HepG2 (cell line): ENCODE measurements around the gene METTL16. TPM values are rescaled to one million over a fixed set of nuclear protein-coding genes. Genes with fewer than 3 reads are reported as not detected.
A peak's percentile ranks its signal among the peaks of the same experiment; 100 is the strongest.

Experiments used
- ATF3 ChIP-seq: sonication (generic); formaldehyde crosslinking; IDR thresholded peaks from 2 replicates; pipeline ENCODE4 v1.4.0; 2020; ENCODE audit warnings: missing genetic modification reagents
- CERS6 ChIP-seq: sonication (generic); formaldehyde crosslinking; IDR thresholded peaks from 2 replicates; pipeline ENCODE4 v1.5.0; 2020; ENCODE audit warnings: missing genetic modification reagents
- GMEB1 ChIP-seq: sonication (generic); formaldehyde crosslinking; IDR thresholded peaks from 2 replicates; pipeline ENCODE4 v1.5.1; 2020; ENCODE audit warnings: missing genetic modification reagents, mild to moderate bottlenecking, borderline replicate concordance
- GPN1 ChIP-seq: sonication (generic); formaldehyde crosslinking; IDR thresholded peaks from 2 replicates; pipeline ENCODE4 v1.5.1; 2020; ENCODE audit warnings: missing genetic modification reagents, borderline replicate concordance
- HOXA5 ChIP-seq: sonication (generic); formaldehyde crosslinking; IDR thresholded peaks from 2 replicates; pipeline ENCODE4 v1.4.0; 2020; ENCODE audit warnings: missing genetic modification reagents
- IRF1 ChIP-seq: sonication (generic); formaldehyde crosslinking; IDR thresholded peaks from 2 replicates; pipeline ENCODE4 v1.4.0; 2020; ENCODE audit warnings: low read depth, mild to moderate bottlenecking, missing genetic modification reagents
- MTA1 ChIP-seq: sonication (generic); formaldehyde crosslinking; IDR thresholded peaks from 2 replicates; pipeline ENCODE4 v1.4.0; 2020; ENCODE audit warnings: missing genetic modification reagents, mild to moderate bottlenecking, borderline replicate concordance
- MYPOP ChIP-seq: sonication (generic); formaldehyde crosslinking; IDR thresholded peaks from 2 replicates; pipeline ENCODE4 v1.8.1; 2023; ENCODE audit warnings: mild to moderate bottlenecking, moderate library complexity, missing genetic modification reagents
- NCOR1 ChIP-seq: fragments of 200-600 bp; sonication (generic); IDR thresholded peaks from 2 replicates; pipeline ENCODE4 v1.7.0; 2017; ENCODE audit warnings: antibody characterized with exemption, low read length, borderline replicate concordance
- PHF8 ChIP-seq: sonication (generic); formaldehyde crosslinking; IDR thresholded peaks from 2 replicates; pipeline ENCODE4 v1.5.0; 2020; ENCODE audit warnings: missing genetic modification reagents
- PITX1 ChIP-seq: sonication (generic); formaldehyde crosslinking; IDR thresholded peaks from 2 replicates; pipeline ENCODE4 v1.5.1; 2020; ENCODE audit warnings: mild to moderate bottlenecking, missing genetic modification reagents
- SAFB2 ChIP-seq: sonication (generic); formaldehyde crosslinking; IDR thresholded peaks from 2 replicates; pipeline ENCODE4 v1.5.1; 2020; ENCODE audit warnings: missing genetic modification reagents, low read depth, mild to moderate bottlenecking, borderline replicate concordance
- SIN3B ChIP-seq: fragments of 150-350 bp; IDR thresholded peaks from 2 replicates; pipeline ENCODE4 v1.6.1; 2014; ENCODE audit warnings: low read length
- ZBTB33 ChIP-seq: sonication (generic); formaldehyde crosslinking; IDR thresholded peaks from 2 replicates; pipeline ENCODE4 v1.4.0; 2020; ENCODE audit warnings: missing genetic modification reagents
- ZMYM3 ChIP-seq: sonication (generic); formaldehyde crosslinking; IDR thresholded peaks from 2 replicates; pipeline ENCODE4 v1.5.1; 2020; ENCODE audit warnings: mild to moderate bottlenecking, missing genetic modification reagents
- ZNF205 ChIP-seq: IDR thresholded peaks from 2 replicates; pipeline ENCODE4 v1.6.1; 2018; ENCODE audit warnings: missing biosample characterization, missing genetic modification reagents
- ZNF484 ChIP-seq: sonication (generic); formaldehyde crosslinking; IDR thresholded peaks from 2 replicates; pipeline ENCODE4 v1.5.1; 2020; ENCODE audit warnings: mild to moderate bottlenecking, low read depth, missing genetic modification reagents, borderline replicate concordance
- ZNF607 ChIP-seq: sonication (generic); formaldehyde crosslinking; IDR thresholded peaks from 2 replicates; pipeline ENCODE4 v1.5.1; 2020; ENCODE audit warnings: missing genetic modification reagents, mild to moderate bottlenecking, borderline replicate concordance
- polyA plus RNA-seq, 8 experiments: library from polyadenylated mRNA; depleted of rRNA in 3 of 8; stranded (reverse) in 7 of 8; unstranded in 1 of 8; fragments of >200 nt; fragmentation: Illumina TruSeq in 4 of 8; extraction: Trizol in 4 of 8; gene quantifications; 2 replicates each; pipeline versions ENCODE4 v1.2.1 to v1.2.3, GENCODE V29; 2011 to 2016; ENCODE audit warnings: low read depth in 4 of 8, missing spikeins in 1 of 8, mixed read lengths in 1 of 8; ENCODE audit not compliant: insufficient read depth in 1 of 8
- total RNA-seq, 5 experiments: library from RNA; depleted of rRNA; stranded (reverse); fragments of >200 nt; fragmentation: Illumina TruSeq; extraction: Trizol; gene quantifications; 2 replicates each; pipeline ENCODE4 v1.2.3, GENCODE V29; 2016; ENCODE audit warnings: low read depth in 1 of 5
- TF ChIP-seq, protein P1 (sequence below): sonication (generic); formaldehyde crosslinking; conservative IDR thresholded peaks from 2 replicates; pipeline ENCODE4 v1.4.0; 2020; ENCODE audit warnings: mild to moderate bottlenecking, missing genetic modification reagents, moderate library complexity

The METTL16 gene
- total and polyA plus RNA-seq, 2 of the 13 experiments (the other 11 are each of a cell fraction or from before 2014, with no cell fraction given) = 11.6 to 18.5 TPM

- TF ChIP-seq ZNF607 (CRISPR knock-in tag) (no peak), IRF1 (CRISPR knock-in tag) (no peak), GMEB1 (CRISPR knock-in tag) (no peak), ZMYM3 (CRISPR knock-in tag) (no peak), CERS6 (CRISPR knock-in tag) (no peak), ZNF205 (CRISPR knock-in tag) (no peak), NCOR1 (peak; percentile 32; the same call in 1 of the 2 replicates), GPN1 (CRISPR knock-in tag) (no peak), ZBTB33 (CRISPR knock-in tag) (no peak), ATF3 (no peak), PITX1 (CRISPR knock-in tag) (no peak; the same call in 1 of the 2 replicates), MYPOP (CRISPR knock-in tag) (no peak), ZNF484 (CRISPR knock-in tag) (no peak), SAFB2 (CRISPR knock-in tag) (peak; percentile 23; the same call in 1 of the 2 replicates), MTA1 (CRISPR knock-in tag) (no peak), HOXA5 (CRISPR knock-in tag) (0 out of 2 replicates have a peak, but pooled peaks have one; percentile 11), PHF8 (CRISPR knock-in tag) (no peak; the same call in none of the 2 replicates), SIN3B (no peak)
- TF ChIP-seq, protein P1, sequence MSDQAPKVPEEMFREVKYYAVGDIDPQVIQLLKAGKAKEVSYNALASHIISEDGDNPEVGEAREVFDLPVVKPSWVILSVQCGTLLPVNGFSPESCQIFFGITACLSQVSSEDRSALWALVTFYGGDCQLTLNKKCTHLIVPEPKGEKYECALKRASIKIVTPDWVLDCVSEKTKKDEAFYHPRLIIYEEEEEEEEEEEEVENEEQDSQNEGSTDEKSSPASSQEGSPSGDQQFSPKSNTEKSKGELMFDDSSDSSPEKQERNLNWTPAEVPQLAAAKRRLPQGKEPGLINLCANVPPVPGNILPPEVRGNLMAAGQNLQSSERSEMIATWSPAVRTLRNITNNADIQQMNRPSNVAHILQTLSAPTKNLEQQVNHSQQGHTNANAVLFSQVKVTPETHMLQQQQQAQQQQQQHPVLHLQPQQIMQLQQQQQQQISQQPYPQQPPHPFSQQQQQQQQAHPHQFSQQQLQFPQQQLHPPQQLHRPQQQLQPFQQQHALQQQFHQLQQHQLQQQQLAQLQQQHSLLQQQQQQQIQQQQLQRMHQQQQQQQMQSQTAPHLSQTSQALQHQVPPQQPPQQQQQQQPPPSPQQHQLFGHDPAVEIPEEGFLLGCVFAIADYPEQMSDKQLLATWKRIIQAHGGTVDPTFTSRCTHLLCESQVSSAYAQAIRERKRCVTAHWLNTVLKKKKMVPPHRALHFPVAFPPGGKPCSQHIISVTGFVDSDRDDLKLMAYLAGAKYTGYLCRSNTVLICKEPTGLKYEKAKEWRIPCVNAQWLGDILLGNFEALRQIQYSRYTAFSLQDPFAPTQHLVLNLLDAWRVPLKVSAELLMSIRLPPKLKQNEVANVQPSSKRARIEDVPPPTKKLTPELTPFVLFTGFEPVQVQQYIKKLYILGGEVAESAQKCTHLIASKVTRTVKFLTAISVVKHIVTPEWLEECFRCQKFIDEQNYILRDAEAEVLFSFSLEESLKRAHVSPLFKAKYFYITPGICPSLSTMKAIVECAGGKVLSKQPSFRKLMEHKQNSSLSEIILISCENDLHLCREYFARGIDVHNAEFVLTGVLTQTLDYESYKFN = peak; percentile 15; the same call in 1 of the 2 replicates
These were observed 110.7 kb downstream of the METTL16 start, which contains the start of gene MNT (continued) for GRCh38 chr17:2400877-2401425.
